ENCODE results near the gene UBA5.

Gene UBA5

GRCh38 chr3:132659000-132659364 is 1.1 kb upstream of the UBA5 start:
- Histone ChIP-seq H3K36me3 (ENCODE audit: insufficient read depth, low read length) (no peaks in the 10 kb centered on the region), H3K9me3 (ENCODE audit: low read length) (no peaks in the 10 kb centered on the region), H3K27me3 (ENCODE audit: insufficient read depth, low read length) (no peaks in the 10 kb centered on the region), H3K4me3 (ENCODE audit: low read length) (peak overlapping the region; percentile 68), H3K4me1 (ENCODE audit: insufficient read depth, low read length) (peaks cover 17% of the 10 kb centered on the region), H2AFZ (ENCODE audit: low read depth, low read length) (peak overlapping the region; percentile 44)

GRCh38 chr3:132659365-132660051 is 621 bp upstream of the UBA5 start, which contains the start of gene ACAD11:
ACAD11 (minus strand) TSS chr3:132659809; CDS start chr3:132659751, 58 bp downstream.
- H3K4me3 ChIP-seq (ENCODE audit: low read length): peak within 1 kb of the TSS; percentile 68
- H3K27me3 ChIP-seq (ENCODE audit: insufficient read depth, low read length): no peaks in the 10 kb centered on the region
- H3K4me1 ChIP-seq (ENCODE audit: insufficient read depth, low read length): peaks cover 17% of the 10 kb centered on the region
- H2AFZ ChIP-seq (ENCODE audit: low read depth, low read length): peak within 1 kb of the TSS; percentile 44
- H3K36me3 ChIP-seq (ENCODE audit: insufficient read depth, low read length): peaks cover 2% of the 10 kb centered on the region
- no peaks in the 10 kb centered on the region for H3K9me3 ChIP-seq (ENCODE audit: low read length)

- H2AFZ ChIP-seq (ENCODE audit: low read depth, low read length): peak overlapping the region; percentile 44
- H3K27me3 ChIP-seq (ENCODE audit: insufficient read depth, low read length): no peaks in the 10 kb centered on the region
- H3K4me3 ChIP-seq (ENCODE audit: low read length): peak overlapping the region; percentile 68
- peaks cover 5% of the 10 kb centered on the region for H3K36me3 ChIP-seq (ENCODE audit: insufficient read depth, low read length)
- H3K9me3 ChIP-seq (ENCODE audit: low read length): no peaks in the 10 kb centered on the region
- H3K4me1 ChIP-seq (ENCODE audit: insufficient read depth, low read length): peaks cover 17% of the 10 kb centered on the region
These were observed 612 bp downstream of the UBA5 start for GRCh38 chr3:132660811-132661070.

- Histone ChIP-seq H2AFZ (ENCODE audit: low read depth, low read length) (peak overlapping the region; percentile 44), H3K9me3 (ENCODE audit: low read length) (no peaks in the 10 kb centered on the region), H3K4me3 (ENCODE audit: low read length) (peak overlapping the region; percentile 68), H3K4me1 (ENCODE audit: insufficient read depth, low read length) (peaks cover 17% of the 10 kb centered on the region), H3K27me3 (ENCODE audit: insufficient read depth, low read length) (no peaks in the 10 kb centered on the region), H3K36me3 (ENCODE audit: insufficient read depth, low read length) (peaks cover 9% of the 10 kb centered on the region)
These were observed 972 bp downstream of the UBA5 start for GRCh38 chr3:132661101-132661500.

GRCh38 chr3:132662212-132662611 is 2.1 kb downstream of the UBA5 start:
- H3K4me3 ChIP-seq (ENCODE audit: low read length): peak overlapping the region; percentile 68
- peaks cover 17% of the 10 kb centered on the region for H3K4me1 ChIP-seq (ENCODE audit: insufficient read depth, low read length)
- H3K9me3 ChIP-seq (ENCODE audit: low read length): no peaks in the 10 kb centered on the region
- peaks cover 18% of the 10 kb centered on the region for H3K36me3 ChIP-seq (ENCODE audit: insufficient read depth, low read length)
- no peak overlapping the region for H2AFZ ChIP-seq (ENCODE audit: low read depth, low read length)
- no peaks in the 10 kb centered on the region for H3K27me3 ChIP-seq (ENCODE audit: insufficient read depth, low read length)

- Histone ChIP-seq H3K36me3 (ENCODE audit: insufficient read depth, low read length) (peaks cover 40% of the 10 kb centered on the region), H2AFZ (ENCODE audit: low read depth, low read length) (no peak overlapping the region), H3K9me3 (ENCODE audit: low read length) (no peaks in the 10 kb centered on the region), H3K27me3 (ENCODE audit: insufficient read depth, low read length) (no peaks in the 10 kb centered on the region), H3K4me1 (ENCODE audit: insufficient read depth, low read length) (peaks cover 9% of the 10 kb centered on the region), H3K4me3 (ENCODE audit: low read length) (no peak overlapping the region)
These were observed 5.2 kb downstream of the UBA5 start for GRCh38 chr3:132665230-132665745.

GRCh38 chr3:132669256-132669777 is 9.2 kb downstream of the UBA5 start:
- no peak overlapping the region for H2AFZ ChIP-seq (ENCODE audit: low read depth, low read length)
- H3K4me1 ChIP-seq (ENCODE audit: insufficient read depth, low read length): no peaks in the 10 kb centered on the region
- no peak overlapping the region for H3K4me3 ChIP-seq (ENCODE audit: low read length)
- no peaks in the 10 kb centered on the region for H3K27me3 ChIP-seq (ENCODE audit: insufficient read depth, low read length)
- H3K36me3 ChIP-seq (ENCODE audit: insufficient read depth, low read length): peaks cover 71% of the 10 kb centered on the region
- H3K9me3 ChIP-seq (ENCODE audit: low read length): no peaks in the 10 kb centered on the region

GRCh38 chr3:132675408-132675807 is 15.3 kb downstream of the UBA5 start:
- H2AFZ ChIP-seq (ENCODE audit: low read depth, low read length): no peak overlapping the region
- H3K36me3 ChIP-seq (ENCODE audit: insufficient read depth, low read length): peaks cover 67% of the 10 kb centered on the region
- H3K4me3 ChIP-seq (ENCODE audit: low read length): no peak overlapping the region
- no peaks in the 10 kb centered on the region for H3K9me3 ChIP-seq (ENCODE audit: low read length)
- no peaks in the 10 kb centered on the region for H3K4me1 ChIP-seq (ENCODE audit: insufficient read depth, low read length)
- no peaks in the 10 kb centered on the region for H3K27me3 ChIP-seq (ENCODE audit: insufficient read depth, low read length)

- no peak overlapping the region for H2AFZ ChIP-seq (ENCODE audit: low read depth, low read length)
- H3K4me1 ChIP-seq (ENCODE audit: insufficient read depth, low read length): no peaks in the 10 kb centered on the region
- H3K27me3 ChIP-seq (ENCODE audit: insufficient read depth, low read length): no peaks in the 10 kb centered on the region
- H3K36me3 ChIP-seq (ENCODE audit: insufficient read depth, low read length): peaks cover 63% of the 10 kb centered on the region
- no peak overlapping the region for H3K4me3 ChIP-seq (ENCODE audit: low read length)
- H3K9me3 ChIP-seq (ENCODE audit: low read length): no peaks in the 10 kb centered on the region
These were observed 19.8 kb downstream of the UBA5 start for GRCh38 chr3:132679911-132680310.

- H3K9me3 ChIP-seq (ENCODE audit: low read length): no peaks in the 10 kb centered on the region
- H3K4me3 ChIP-seq (ENCODE audit: low read length): no peak overlapping the region
- H3K27me3 ChIP-seq (ENCODE audit: insufficient read depth, low read length): no peaks in the 10 kb centered on the region
- H2AFZ ChIP-seq (ENCODE audit: low read depth, low read length): no peak overlapping the region
- peaks cover 58% of the 10 kb centered on the region for H3K36me3 ChIP-seq (ENCODE audit: insufficient read depth, low read length)
- H3K4me1 ChIP-seq (ENCODE audit: insufficient read depth, low read length): no peaks in the 10 kb centered on the region
These were observed 21.3 kb downstream of the UBA5 start for GRCh38 chr3:132681421-132681820.

GRCh38 chr3:132682201-132682600 is 22.1 kb downstream of the UBA5 start:
- Histone ChIP-seq H3K4me3 (ENCODE audit: low read length) (no peak overlapping the region), H3K36me3 (ENCODE audit: insufficient read depth, low read length) (peaks cover 53% of the 10 kb centered on the region), H3K9me3 (ENCODE audit: low read length) (no peaks in the 10 kb centered on the region), H3K4me1 (ENCODE audit: insufficient read depth, low read length) (no peaks in the 10 kb centered on the region), H3K27me3 (ENCODE audit: insufficient read depth, low read length) (no peaks in the 10 kb centered on the region), H2AFZ (ENCODE audit: low read depth, low read length) (no peak overlapping the region)

- no peak overlapping the region for H3K4me3 ChIP-seq (ENCODE audit: low read length)
- peaks cover 71% of the 10 kb centered on the region for H3K36me3 ChIP-seq (ENCODE audit: insufficient read depth, low read length)
- no peaks in the 10 kb centered on the region for H3K27me3 ChIP-seq (ENCODE audit: insufficient read depth, low read length)
- no peak overlapping the region for H2AFZ ChIP-seq (ENCODE audit: low read depth, low read length)
- H3K4me1 ChIP-seq (ENCODE audit: insufficient read depth, low read length): no peaks in the 10 kb centered on the region
- no peaks in the 10 kb centered on the region for H3K9me3 ChIP-seq (ENCODE audit: low read length)
These were observed 29.9 kb downstream of the UBA5 start for GRCh38 chr3:132690040-132690439.

GRCh38 chr3:132694991-132695390 is 34.9 kb downstream of the UBA5 start:
- Histone ChIP-seq H2AFZ (ENCODE audit: low read depth, low read length) (no peak overlapping the region), H3K36me3 (ENCODE audit: insufficient read depth, low read length) (peaks cover 67% of the 10 kb centered on the region), H3K4me1 (ENCODE audit: insufficient read depth, low read length) (no peaks in the 10 kb centered on the region), H3K27me3 (ENCODE audit: insufficient read depth, low read length) (no peaks in the 10 kb centered on the region), H3K9me3 (ENCODE audit: low read length) (no peaks in the 10 kb centered on the region), H3K4me3 (ENCODE audit: low read length) (no peak overlapping the region)

GRCh38 chr3:132695422-132695821 is 35.3 kb downstream of the UBA5 start:
- Histone ChIP-seq H3K4me1 (ENCODE audit: insufficient read depth, low read length) (no peaks in the 10 kb centered on the region), H2AFZ (ENCODE audit: low read depth, low read length) (no peak overlapping the region), H3K9me3 (ENCODE audit: low read length) (no peaks in the 10 kb centered on the region), H3K4me3 (ENCODE audit: low read length) (no peak overlapping the region), H3K27me3 (ENCODE audit: insufficient read depth, low read length) (no peaks in the 10 kb centered on the region), H3K36me3 (ENCODE audit: insufficient read depth, low read length) (peaks cover 66% of the 10 kb centered on the region)

Data from neuron (in vitro differentiated cells).